WTC11 (cell line): Measurements from ENCODE around the gene PDE4A.

Experiments
- MXD4 ChIP-seq: fragments of 250-450 bp; sonication (Bioruptor Pico); IDR thresholded peaks from 2 replicates; pipeline ENCODE4 v1.8.0; 2021; ENCODE audit warnings: mild to moderate bottlenecking, moderate library complexity, borderline replicate concordance
- OVOL2 ChIP-seq: fragments of 250-450 bp; sonication (Bioruptor Pico); IDR thresholded peaks from 2 replicates; pipeline ENCODE4 v1.9.0; 2021; ENCODE audit warnings: mild to moderate bottlenecking, borderline replicate concordance
- SP1 ChIP-seq: sonication (generic); formaldehyde crosslinking; conservative IDR thresholded peaks from 2 replicates; pipeline ENCODE4 v1.8.1; 2022; ENCODE audit warnings: missing genetic modification reagents
- ZNF232 ChIP-seq: sonication (generic); formaldehyde crosslinking; IDR thresholded peaks from 2 replicates; pipeline ENCODE4 v1.8.0; 2022; ENCODE audit warnings: mild to moderate bottlenecking, missing genetic modification reagents
- TF ChIP-seq, protein P1 (sequence below): sonication (generic); formaldehyde crosslinking; conservative IDR thresholded peaks from 2 replicates; pipeline ENCODE4 v1.8.1; 2022; ENCODE audit warnings: mild to moderate bottlenecking, missing genetic modification reagents
- TF ChIP-seq, protein P2 (sequence below): fragments of 200-600 bp; IDR thresholded peaks from 2 replicates; pipeline ENCODE4 v1.8.0; 2022; ENCODE audit warnings: antibody characterized with exemption
- TF ChIP-seq, protein P3 (sequence below): sonication (generic); formaldehyde crosslinking; IDR thresholded peaks from 2 replicates; pipeline ENCODE4 v1.8.1; 2023; ENCODE audit warnings: mild to moderate bottlenecking, missing genetic modification reagents
- TF ChIP-seq, protein P4 (sequence below): sonication (generic); formaldehyde crosslinking; IDR thresholded peaks from 2 replicates; pipeline ENCODE4 v1.8.1; 2022; ENCODE audit warnings: low read depth, mild to moderate bottlenecking, moderate library complexity, missing genetic modification reagents, borderline replicate concordance
- TF ChIP-seq, protein P5 (sequence below): sonication (generic); formaldehyde crosslinking; IDR thresholded peaks from 2 replicates; pipeline ENCODE4 v1.8.1; 2022; ENCODE audit warnings: mild to moderate bottlenecking, missing genetic modification reagents, moderate library complexity, borderline replicate concordance
- TF ChIP-seq, protein P6 (sequence below): fragments of 250-450 bp; sonication (Bioruptor Pico); IDR thresholded peaks from 2 replicates; pipeline ENCODE4 v1.9.0; 2021; ENCODE audit warnings: moderate library complexity, mild to moderate bottlenecking, inconsistent platforms, borderline replicate concordance

DNA sequence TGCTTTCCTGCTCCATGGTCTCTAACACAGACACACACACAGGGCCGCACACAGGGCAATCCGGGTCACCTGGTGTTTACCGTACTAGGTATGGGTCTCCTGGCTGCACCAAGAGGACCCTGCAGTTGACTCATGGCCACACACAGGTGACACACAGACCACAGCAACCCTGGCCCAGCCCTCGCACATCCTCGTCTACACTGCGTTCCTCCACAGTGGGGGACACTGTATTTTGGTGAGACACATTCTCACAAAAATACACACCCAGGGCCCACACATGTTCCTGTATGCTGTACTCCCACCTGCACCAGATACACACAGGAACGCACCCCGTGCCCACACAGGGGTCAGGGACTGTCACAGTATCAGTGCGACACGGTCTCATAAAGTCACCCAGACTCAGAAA is 12.8 kb downstream of the PDE4A start:
- TF ChIP-seq, protein P1, sequence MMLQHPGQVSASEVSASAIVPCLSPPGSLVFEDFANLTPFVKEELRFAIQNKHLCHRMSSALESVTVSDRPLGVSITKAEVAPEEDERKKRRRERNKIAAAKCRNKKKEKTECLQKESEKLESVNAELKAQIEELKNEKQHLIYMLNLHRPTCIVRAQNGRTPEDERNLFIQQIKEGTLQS (CRISPR knock-in tag): no peak
- TF ChIP-seq ZNF232 (no peak), MXD4 (CRISPR knock-in tag) (no peak), OVOL2 (CRISPR knock-in tag) (no peak), SP1 (CRISPR knock-in tag) (no peak)
- TF ChIP-seq, protein P2, sequence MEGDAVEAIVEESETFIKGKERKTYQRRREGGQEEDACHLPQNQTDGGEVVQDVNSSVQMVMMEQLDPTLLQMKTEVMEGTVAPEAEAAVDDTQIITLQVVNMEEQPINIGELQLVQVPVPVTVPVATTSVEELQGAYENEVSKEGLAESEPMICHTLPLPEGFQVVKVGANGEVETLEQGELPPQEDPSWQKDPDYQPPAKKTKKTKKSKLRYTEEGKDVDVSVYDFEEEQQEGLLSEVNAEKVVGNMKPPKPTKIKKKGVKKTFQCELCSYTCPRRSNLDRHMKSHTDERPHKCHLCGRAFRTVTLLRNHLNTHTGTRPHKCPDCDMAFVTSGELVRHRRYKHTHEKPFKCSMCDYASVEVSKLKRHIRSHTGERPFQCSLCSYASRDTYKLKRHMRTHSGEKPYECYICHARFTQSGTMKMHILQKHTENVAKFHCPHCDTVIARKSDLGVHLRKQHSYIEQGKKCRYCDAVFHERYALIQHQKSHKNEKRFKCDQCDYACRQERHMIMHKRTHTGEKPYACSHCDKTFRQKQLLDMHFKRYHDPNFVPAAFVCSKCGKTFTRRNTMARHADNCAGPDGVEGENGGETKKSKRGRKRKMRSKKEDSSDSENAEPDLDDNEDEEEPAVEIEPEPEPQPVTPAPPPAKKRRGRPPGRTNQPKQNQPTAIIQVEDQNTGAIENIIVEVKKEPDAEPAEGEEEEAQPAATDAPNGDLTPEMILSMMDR: no peak
- TF ChIP-seq, protein P3, sequence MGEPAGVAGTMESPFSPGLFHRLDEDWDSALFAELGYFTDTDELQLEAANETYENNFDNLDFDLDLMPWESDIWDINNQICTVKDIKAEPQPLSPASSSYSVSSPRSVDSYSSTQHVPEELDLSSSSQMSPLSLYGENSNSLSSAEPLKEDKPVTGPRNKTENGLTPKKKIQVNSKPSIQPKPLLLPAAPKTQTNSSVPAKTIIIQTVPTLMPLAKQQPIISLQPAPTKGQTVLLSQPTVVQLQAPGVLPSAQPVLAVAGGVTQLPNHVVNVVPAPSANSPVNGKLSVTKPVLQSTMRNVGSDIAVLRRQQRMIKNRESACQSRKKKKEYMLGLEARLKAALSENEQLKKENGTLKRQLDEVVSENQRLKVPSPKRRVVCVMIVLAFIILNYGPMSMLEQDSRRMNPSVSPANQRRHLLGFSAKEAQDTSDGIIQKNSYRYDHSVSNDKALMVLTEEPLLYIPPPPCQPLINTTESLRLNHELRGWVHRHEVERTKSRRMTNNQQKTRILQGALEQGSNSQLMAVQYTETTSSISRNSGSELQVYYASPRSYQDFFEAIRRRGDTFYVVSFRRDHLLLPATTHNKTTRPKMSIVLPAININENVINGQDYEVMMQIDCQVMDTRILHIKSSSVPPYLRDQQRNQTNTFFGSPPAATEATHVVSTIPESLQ (CRISPR knock-in tag): no peak
- TF ChIP-seq, protein P4, sequence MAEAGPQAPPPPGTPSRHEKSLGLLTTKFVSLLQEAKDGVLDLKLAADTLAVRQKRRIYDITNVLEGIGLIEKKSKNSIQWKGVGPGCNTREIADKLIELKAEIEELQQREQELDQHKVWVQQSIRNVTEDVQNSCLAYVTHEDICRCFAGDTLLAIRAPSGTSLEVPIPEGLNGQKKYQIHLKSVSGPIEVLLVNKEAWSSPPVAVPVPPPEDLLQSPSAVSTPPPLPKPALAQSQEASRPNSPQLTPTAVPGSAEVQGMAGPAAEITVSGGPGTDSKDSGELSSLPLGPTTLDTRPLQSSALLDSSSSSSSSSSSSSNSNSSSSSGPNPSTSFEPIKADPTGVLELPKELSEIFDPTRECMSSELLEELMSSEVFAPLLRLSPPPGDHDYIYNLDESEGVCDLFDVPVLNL (CRISPR knock-in tag): no peak
- TF ChIP-seq, protein P5, sequence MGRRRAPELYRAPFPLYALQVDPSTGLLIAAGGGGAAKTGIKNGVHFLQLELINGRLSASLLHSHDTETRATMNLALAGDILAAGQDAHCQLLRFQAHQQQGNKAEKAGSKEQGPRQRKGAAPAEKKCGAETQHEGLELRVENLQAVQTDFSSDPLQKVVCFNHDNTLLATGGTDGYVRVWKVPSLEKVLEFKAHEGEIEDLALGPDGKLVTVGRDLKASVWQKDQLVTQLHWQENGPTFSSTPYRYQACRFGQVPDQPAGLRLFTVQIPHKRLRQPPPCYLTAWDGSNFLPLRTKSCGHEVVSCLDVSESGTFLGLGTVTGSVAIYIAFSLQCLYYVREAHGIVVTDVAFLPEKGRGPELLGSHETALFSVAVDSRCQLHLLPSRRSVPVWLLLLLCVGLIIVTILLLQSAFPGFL: no peak
- TF ChIP-seq, protein P6, sequence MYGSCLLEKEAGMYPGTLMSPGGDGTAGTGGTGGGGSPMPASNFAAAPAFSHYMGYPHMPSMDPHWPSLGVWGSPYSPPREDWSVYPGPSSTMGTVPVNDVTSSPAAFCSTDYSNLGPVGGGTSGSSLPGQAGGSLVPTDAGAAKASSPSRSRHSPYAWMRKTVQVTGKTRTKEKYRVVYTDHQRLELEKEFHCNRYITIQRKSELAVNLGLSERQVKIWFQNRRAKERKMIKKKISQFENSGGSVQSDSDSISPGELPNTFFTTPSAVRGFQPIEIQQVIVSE: no peak
